Hepatocyte (in vitro differentiated cells): Measurements from ENCODE around the gene ABHD12B. TPM values are rescaled to one million over a fixed set of nuclear protein-coding genes. Genes with fewer than 3 reads are reported as not detected.

Experiments used
- DNase-seq: peaks from one replicate; pipeline ENCODE4 v3.0.0-alpha.2; 2016; ENCODE audit warnings: low spot score
- H2AFZ ChIP-seq: fragments of 200-600 bp; sonication (generic); 2 replicates; pipeline ENCODE4 v1.6.0; 2016; ENCODE audit warnings: antibody characterized with exemption, mild to moderate bottlenecking
- H3K27ac ChIP-seq: fragments of 200-600 bp; sonication (generic); 2 replicates; pipeline ENCODE4 v1.5.1; 2016; ENCODE audit warnings: mild to moderate bottlenecking
- H3K27me3 ChIP-seq: fragments of 200-600 bp; sonication (generic); 2 replicates; pipeline ENCODE4 v1.6.1; 2016
- H3K36me3 ChIP-seq: fragments of 200-600 bp; sonication (generic); replicated peaks from 2 replicates; pipeline ENCODE4 v1.5.1; 2016; ENCODE audit warnings: low read depth; ENCODE audit not compliant: insufficient read depth
- H3K4me1 ChIP-seq: fragments of 200-600 bp; sonication (generic); 2 replicates; pipeline ENCODE4 v1.5.1; 2016; ENCODE audit warnings: mild to moderate bottlenecking, moderate library complexity; ENCODE audit not compliant: insufficient read depth
- H3K4me2 ChIP-seq: fragments of 200-600 bp; sonication (generic); 2 replicates; pipeline ENCODE4 v1.6.0; 2016
- H3K4me3 ChIP-seq: fragments of 200-600 bp; sonication (generic); 2 replicates; pipeline ENCODE4 v1.5.1; 2016; ENCODE audit warnings: mild to moderate bottlenecking
- H3K79me2 ChIP-seq: fragments of 200-600 bp; sonication (generic); 2 replicates; pipeline ENCODE4 v1.6.0; 2017; ENCODE audit warnings: mild to moderate bottlenecking
- H3K9me2 ChIP-seq: fragments of 200-600 bp; sonication (generic); replicated peaks from 2 replicates; pipeline ENCODE4 v1.6.0; 2017; ENCODE audit warnings: mild to moderate bottlenecking; ENCODE audit not compliant: insufficient read depth
- H3K9me3 ChIP-seq: fragments of 200-600 bp; sonication (generic); 2 replicates; pipeline ENCODE4 v1.5.1; 2016; ENCODE audit warnings: low read depth, mild to moderate bottlenecking
- H4K20me1 ChIP-seq: fragments of 200-600 bp; sonication (generic); 2 replicates; pipeline ENCODE4 v1.6.0; 2016; ENCODE audit warnings: mild to moderate bottlenecking; ENCODE audit not compliant: insufficient read depth, poor library complexity, severe bottlenecking
- CTCF ChIP-seq: fragments of 200-600 bp; sonication (generic); IDR thresholded peaks from 2 replicates; pipeline ENCODE4 v1.5.1; 2016; ENCODE audit warnings: antibody characterized with exemption, mild to moderate bottlenecking; ENCODE audit not compliant: poor library complexity
- EZH2 ChIP-seq: fragments of 200-600 bp; sonication (generic); IDR thresholded peaks from 2 replicates; pipeline ENCODE4 v1.6.1; 2016; ENCODE audit warnings: antibody characterized with exemption, mild to moderate bottlenecking, borderline replicate concordance
- EZH2phosphoT487 ChIP-seq: fragments of 200-600 bp; sonication (generic); IDR thresholded peaks from one replicate; pipeline ENCODE4 v1.6.1; 2018; ENCODE audit warnings: antibody characterized with exemption, mild to moderate bottlenecking, low read depth, moderate library complexity; ENCODE audit not compliant: unreplicated experiment, severe bottlenecking
- WGBS: methylation state at CpG from one replicate; pipeline ENCODE4 v1.1.6; 2016; ENCODE audit warnings: low lambda C conversion rate; ENCODE audit errors: missing lambda C conversion rate; 5-methylcytosine and 5-hydroxymethylcytosine counted together
- polyA plus RNA-seq: library from polyadenylated mRNA; unstranded; fragments of >200 nt; fragmentation: Nextera tagmentation; extraction: Ambion mirVana; gene quantifications from 2 replicates; pipeline ENCODE4 v1.2.1, GENCODE V29; 2016
- total RNA-seq: library from RNA; depleted of rRNA; stranded (reverse); fragments of >200 nt; gene quantifications from 2 replicates; pipeline ENCODE4 v1.2.3, GENCODE V29; 2014

Gene ABHD12B
- total and polyA plus RNA-seq, 2 experiments from 2014 or later, result not detected

GRCh38 chr14:50946234-50946935 is 74.5 kb downstream of the ABHD12B start:
- WGBS, result 94% methylated on average over 5 of the region's 5 CpGs

GRCh38 chr14:50947446-50947845 is 75.6 kb downstream of the ABHD12B start:
- no peaks in the 10 kb centered on the region for H3K4me1 ChIP-seq
- H4K20me1 ChIP-seq, result no peaks in the 10 kb centered on the region
- no peaks in the 10 kb centered on the region for H3K9me3 ChIP-seq
- H3K4me2 ChIP-seq, result no peak overlapping the region
- DNase-seq, result no peak
- H3K4me3 ChIP-seq, result no peak overlapping the region
- H3K9me2 ChIP-seq, result no peaks in the 10 kb centered on the region
- H3K36me3 ChIP-seq, result no peaks in the 10 kb centered on the region
- peak overlapping the region; percentile 33 for H2AFZ ChIP-seq
- H3K79me2 ChIP-seq, result no peaks in the 10 kb centered on the region
- TF ChIP-seq CTCF (no peak), EZH2 (no peak), EZH2phosphoT487 (no peak)
- WGBS, result 53% methylated on average over 4 of the region's 4 CpGs
- H3K27me3 ChIP-seq, result no peaks in the 10 kb centered on the region
- H3K27ac ChIP-seq, result peak overlapping the region; percentile 18

More at GRCh38 chr14:50946234-50946935, 74.5 kb downstream of the ABHD12B start:
- Histone ChIP-seq H3K79me2 (no peaks in the 10 kb centered on the region), H3K36me3 (no peaks in the 10 kb centered on the region), H3K4me3 (no peak overlapping the region), H3K27ac (no peak overlapping the region), H3K9me2 (no peaks in the 10 kb centered on the region), H3K4me2 (no peak overlapping the region), H2AFZ (no peak overlapping the region), H3K27me3 (no peaks in the 10 kb centered on the region), H4K20me1 (no peaks in the 10 kb centered on the region), H3K9me3 (no peaks in the 10 kb centered on the region), H3K4me1 (no peaks in the 10 kb centered on the region)
- DNase-seq, result no peak
- TF ChIP-seq EZH2phosphoT487 (no peak), CTCF (no peak), EZH2 (no peak)

DNA sequence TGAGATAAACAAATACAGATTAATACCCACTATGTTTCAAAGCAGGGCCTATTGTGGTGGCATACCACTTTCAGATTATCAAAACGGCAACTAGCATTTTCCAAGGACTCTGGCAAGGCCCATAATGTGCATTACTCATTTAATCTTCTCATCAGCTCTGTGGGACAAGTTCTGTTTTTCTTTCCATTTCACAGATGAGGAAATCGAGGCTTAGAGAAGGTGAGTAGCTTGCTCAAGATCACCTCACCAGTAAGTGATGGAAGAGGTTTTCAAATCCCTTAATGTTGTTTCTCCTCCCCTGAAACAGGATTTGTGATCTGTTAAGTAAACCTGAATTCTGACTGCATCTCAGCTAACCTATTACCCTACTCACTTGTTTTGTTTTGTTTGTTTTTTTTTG is 76.4 kb downstream of the ABHD12B start:
- Histone ChIP-seq H3K9me3 (no peaks in the 10 kb centered on the region), H3K27ac (no peak overlapping the region), H2AFZ (no peak overlapping the region), H4K20me1 (no peaks in the 10 kb centered on the region), H3K9me2 (no peaks in the 10 kb centered on the region), H3K4me2 (no peak overlapping the region), H3K79me2 (no peaks in the 10 kb centered on the region), H3K27me3 (no peaks in the 10 kb centered on the region), H3K36me3 (no peaks in the 10 kb centered on the region), H3K4me1 (no peaks in the 10 kb centered on the region), H3K4me3 (no peak overlapping the region)
- WGBS, result 94% methylated on average over 2 of the region's 2 CpGs
- TF ChIP-seq EZH2phosphoT487 (no peak), EZH2 (no peak), CTCF (no peak)
- DNase-seq, result no peak
